HepG2 (cell line): ENCODE data around the gene CYSRT1. TPM values are rescaled to one million over a fixed set of nuclear protein-coding genes. Genes with fewer than 3 reads are reported as not detected.

Experiments
- CAMTA2 ChIP-seq: sonication (generic); formaldehyde crosslinking; IDR thresholded peaks from 2 replicates; pipeline ENCODE4 v1.4.0; 2020; ENCODE audit warnings: mild to moderate bottlenecking, missing genetic modification reagents, borderline replicate concordance
- HMG20A ChIP-seq: IDR thresholded peaks from 2 replicates; pipeline ENCODE4 v1.6.1; 2016; ENCODE audit warnings: borderline replicate concordance
- NFYB ChIP-seq: sonication (generic); formaldehyde crosslinking; IDR thresholded peaks from 2 replicates; pipeline ENCODE4 v1.4.0; 2020; ENCODE audit warnings: missing genetic modification reagents
- NR3C1 ChIP-seq: sonication (generic); formaldehyde crosslinking; IDR thresholded peaks from 2 replicates; pipeline ENCODE4 v1.4.0; 2020; ENCODE audit warnings: missing genetic modification reagents
- RBFOX2 ChIP-seq: fragments of 200-400 bp; formaldehyde crosslinking; IDR thresholded peaks from 2 replicates; pipeline ENCODE4 v1.6.1; 2017; ENCODE audit warnings: low read depth, mild to moderate bottlenecking, low read length
- REPIN1 ChIP-seq: sonication (generic); formaldehyde crosslinking; IDR thresholded peaks from 2 replicates; pipeline ENCODE4 v1.8.0; 2022; ENCODE audit warnings: missing genetic modification reagents, low read depth, mild to moderate bottlenecking, borderline replicate concordance
- SALL1 ChIP-seq: sonication (generic); formaldehyde crosslinking; IDR thresholded peaks from 2 replicates; pipeline ENCODE4 v1.8.0; 2022; ENCODE audit warnings: mild to moderate bottlenecking, missing genetic modification reagents
- SMAD3 ChIP-seq: sonication (generic); formaldehyde crosslinking; IDR thresholded peaks from 2 replicates; pipeline ENCODE4 v1.4.0; 2020; ENCODE audit warnings: missing genetic modification reagents
- TMF1 ChIP-seq: sonication (generic); formaldehyde crosslinking; IDR thresholded peaks from 2 replicates; pipeline ENCODE4 v1.8.1; 2022; ENCODE audit warnings: low read depth, missing genetic modification reagents
- ZBTB42 ChIP-seq: sonication (generic); formaldehyde crosslinking; IDR thresholded peaks from 2 replicates; pipeline ENCODE4 v1.5.0; 2020; ENCODE audit warnings: mild to moderate bottlenecking, missing genetic modification reagents
- ZFP37 ChIP-seq: sonication (generic); formaldehyde crosslinking; IDR thresholded peaks from 2 replicates; pipeline ENCODE4 v1.4.0; 2020; ENCODE audit warnings: missing genetic modification reagents, borderline replicate concordance
- ZMYM4 ChIP-seq: sonication (generic); formaldehyde crosslinking; IDR thresholded peaks from 2 replicates; pipeline ENCODE4 v1.8.1; 2023; ENCODE audit warnings: mild to moderate bottlenecking, missing genetic modification reagents
- ZNF225 ChIP-seq: sonication (generic); formaldehyde crosslinking; IDR thresholded peaks from 2 replicates; pipeline ENCODE4 v1.4.0; 2020; ENCODE audit warnings: mild to moderate bottlenecking, missing genetic modification reagents
- ZNF563 ChIP-seq: sonication (generic); formaldehyde crosslinking; IDR thresholded peaks from 2 replicates; pipeline ENCODE4 v1.8.0; 2022; ENCODE audit warnings: mild to moderate bottlenecking, moderate library complexity, missing genetic modification reagents
- ZNF672 ChIP-seq: sonication (generic); formaldehyde crosslinking; IDR thresholded peaks from 2 replicates; pipeline ENCODE4 v1.8.1; 2022; ENCODE audit warnings: missing genetic modification reagents
- ZNF839 ChIP-seq: sonication (generic); formaldehyde crosslinking; IDR thresholded peaks from 2 replicates; pipeline ENCODE4 v1.4.0; 2020; ENCODE audit warnings: missing genetic modification reagents, mild to moderate bottlenecking, borderline replicate concordance
- polyA plus RNA-seq, 8 experiments: library from polyadenylated mRNA; depleted of rRNA in 3 of 8; stranded (reverse) in 7 of 8; unstranded in 1 of 8; fragments of >200 nt; fragmentation: Illumina TruSeq in 4 of 8; extraction: Trizol in 4 of 8; gene quantifications; 2 replicates each; pipeline versions ENCODE4 v1.2.1 to v1.2.3, GENCODE V29; 2011 to 2016; ENCODE audit warnings: low read depth in 4 of 8, missing spikeins in 1 of 8, mixed read lengths in 1 of 8; ENCODE audit not compliant: insufficient read depth in 1 of 8
- total RNA-seq, 5 experiments: library from RNA; depleted of rRNA; stranded (reverse); fragments of >200 nt; fragmentation: Illumina TruSeq; extraction: Trizol; gene quantifications; 2 replicates each; pipeline ENCODE4 v1.2.3, GENCODE V29; 2016; ENCODE audit warnings: low read depth in 1 of 5
- TF ChIP-seq, protein P1 (sequence below): sonication (generic); formaldehyde crosslinking; IDR thresholded peaks from 2 replicates; pipeline ENCODE4 v1.5.1; 2020; ENCODE audit warnings: mild to moderate bottlenecking, missing genetic modification reagents, moderate library complexity
- TF ChIP-seq, protein P2 (sequence below): sonication (generic); formaldehyde crosslinking; IDR thresholded peaks from 2 replicates; pipeline ENCODE4 v1.8.0; 2023; ENCODE audit warnings: mild to moderate bottlenecking, missing genetic modification reagents
- TF ChIP-seq, protein P3 (sequence below): sonication (generic); formaldehyde crosslinking; IDR thresholded peaks from 2 replicates; pipeline ENCODE4 v1.5.0; 2020; ENCODE audit warnings: mild to moderate bottlenecking, missing genetic modification reagents, moderate library complexity

CYSRT1 gene
- total and polyA plus RNA-seq, 2 of the 13 experiments (the other 11 are each of a cell fraction or from before 2014, with no cell fraction given) = 1.5 to 2.1 TPM

DNA sequence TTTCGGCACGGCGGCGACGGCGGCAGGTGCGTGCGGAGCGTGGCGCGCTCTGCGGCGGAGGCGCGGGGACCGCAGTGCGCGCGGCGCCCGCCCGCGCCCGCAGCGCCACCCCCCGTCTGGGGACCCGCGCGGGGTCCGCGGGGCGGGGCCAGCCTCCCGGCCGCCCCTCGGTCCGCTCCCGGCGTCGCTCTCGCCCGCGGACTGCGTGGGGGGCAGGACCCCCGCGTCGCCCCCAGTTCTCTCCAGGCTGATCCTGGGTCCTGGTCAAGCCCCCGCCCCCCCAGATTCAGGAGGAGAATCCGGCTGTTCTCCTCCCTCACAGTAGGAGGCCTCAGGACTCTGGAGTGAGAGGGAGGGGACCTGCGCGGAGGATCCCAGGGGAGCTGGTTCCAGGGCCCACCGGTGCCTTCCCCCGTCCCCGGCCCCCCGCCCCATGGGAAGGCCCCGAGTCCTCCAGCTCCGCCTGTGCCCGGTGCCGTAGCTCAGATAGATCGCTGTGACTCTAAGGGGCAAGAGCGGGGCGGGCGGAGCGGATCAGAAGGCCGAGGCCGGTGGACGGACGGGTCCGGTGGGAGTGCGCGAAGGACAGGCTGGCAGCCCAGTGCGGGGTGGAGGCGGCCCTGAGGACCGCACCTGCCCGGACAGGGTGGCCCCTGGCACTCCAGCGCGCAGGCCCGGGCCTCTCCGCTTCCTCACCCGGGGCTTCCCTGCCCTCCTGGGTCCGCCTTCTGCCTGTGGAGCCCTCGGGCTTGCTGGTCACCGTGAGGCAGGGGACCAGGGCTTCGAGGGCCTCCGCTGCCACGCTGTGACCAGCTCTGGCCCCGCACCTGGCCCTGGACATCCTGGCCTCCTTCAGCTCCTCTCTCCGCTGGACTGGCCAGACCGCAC lies 2.5 kb upstream of the CYSRT1 start, which contains the start of gene RNF208 (continued):
- 0 out of 2 replicates have a peak, but pooled peaks have one; percentile 72 for TF ChIP-seq ZNF225
- TF ChIP-seq SMAD3 (CRISPR knock-in tag) = no peak
- 0 out of 2 replicates have a peak, but pooled peaks have one; percentile 24 for TF ChIP-seq ZNF839 (CRISPR knock-in tag)
- peak; percentile 56; the same call in 1 of the 2 replicates for TF ChIP-seq ZMYM4 (CRISPR knock-in tag)
- no peak; the same call in 1 of the 2 replicates for TF ChIP-seq ZBTB42 (CRISPR knock-in tag)
- 0 out of 2 replicates have a peak, but pooled peaks have one; percentile 17 for TF ChIP-seq NFYB (CRISPR knock-in tag)
- TF ChIP-seq ZNF563 (CRISPR knock-in tag) = peak; percentile 62; the same call in 1 of the 2 replicates
- 0 out of 2 replicates have a peak, but pooled peaks have one; percentile 29 for TF ChIP-seq REPIN1 (CRISPR knock-in tag)
- 0 out of 2 replicates have a peak, but pooled peaks have one; percentile 28 for TF ChIP-seq TMF1 (CRISPR knock-in tag)
- TF ChIP-seq, protein P1, sequence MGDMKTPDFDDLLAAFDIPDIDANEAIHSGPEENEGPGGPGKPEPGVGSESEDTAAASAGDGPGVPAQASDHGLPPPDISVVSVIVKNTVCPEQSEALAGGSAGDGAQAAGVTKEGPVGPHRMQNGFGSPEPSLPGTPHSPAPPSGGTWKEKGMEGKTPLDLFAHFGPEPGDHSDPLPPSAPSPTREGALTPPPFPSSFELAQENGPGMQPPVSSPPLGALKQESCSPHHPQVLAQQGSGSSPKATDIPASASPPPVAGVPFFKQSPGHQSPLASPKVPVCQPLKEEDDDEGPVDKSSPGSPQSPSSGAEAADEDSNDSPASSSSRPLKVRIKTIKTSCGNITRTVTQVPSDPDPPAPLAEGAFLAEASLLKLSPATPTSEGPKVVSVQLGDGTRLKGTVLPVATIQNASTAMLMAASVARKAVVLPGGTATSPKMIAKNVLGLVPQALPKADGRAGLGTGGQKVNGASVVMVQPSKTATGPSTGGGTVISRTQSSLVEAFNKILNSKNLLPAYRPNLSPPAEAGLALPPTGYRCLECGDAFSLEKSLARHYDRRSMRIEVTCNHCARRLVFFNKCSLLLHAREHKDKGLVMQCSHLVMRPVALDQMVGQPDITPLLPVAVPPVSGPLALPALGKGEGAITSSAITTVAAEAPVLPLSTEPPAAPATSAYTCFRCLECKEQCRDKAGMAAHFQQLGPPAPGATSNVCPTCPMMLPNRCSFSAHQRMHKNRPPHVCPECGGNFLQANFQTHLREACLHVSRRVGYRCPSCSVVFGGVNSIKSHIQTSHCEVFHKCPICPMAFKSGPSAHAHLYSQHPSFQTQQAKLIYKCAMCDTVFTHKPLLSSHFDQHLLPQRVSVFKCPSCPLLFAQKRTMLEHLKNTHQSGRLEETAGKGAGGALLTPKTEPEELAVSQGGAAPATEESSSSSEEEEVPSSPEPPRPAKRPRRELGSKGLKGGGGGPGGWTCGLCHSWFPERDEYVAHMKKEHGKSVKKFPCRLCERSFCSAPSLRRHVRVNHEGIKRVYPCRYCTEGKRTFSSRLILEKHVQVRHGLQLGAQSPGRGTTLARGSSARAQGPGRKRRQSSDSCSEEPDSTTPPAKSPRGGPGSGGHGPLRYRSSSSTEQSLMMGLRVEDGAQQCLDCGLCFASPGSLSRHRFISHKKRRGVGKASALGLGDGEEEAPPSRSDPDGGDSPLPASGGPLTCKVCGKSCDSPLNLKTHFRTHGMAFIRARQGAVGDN (CRISPR knock-in tag) = peak; percentile 78; the same call in 1 of the 2 replicates
- TF ChIP-seq, protein P2, sequence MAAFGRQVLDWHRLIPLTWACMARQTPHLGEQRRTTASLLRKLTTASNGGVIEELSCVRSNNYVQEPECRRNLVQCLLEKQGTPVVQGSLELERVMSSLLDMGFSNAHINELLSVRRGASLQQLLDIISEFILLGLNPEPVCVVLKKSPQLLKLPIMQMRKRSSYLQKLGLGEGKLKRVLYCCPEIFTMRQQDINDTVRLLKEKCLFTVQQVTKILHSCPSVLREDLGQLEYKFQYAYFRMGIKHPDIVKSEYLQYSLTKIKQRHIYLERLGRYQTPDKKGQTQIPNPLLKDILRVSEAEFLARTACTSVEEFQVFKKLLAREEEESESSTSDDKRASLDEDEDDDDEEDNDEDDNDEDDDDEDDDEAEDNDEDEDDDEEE = peak; percentile 57; the same call in 1 of the 2 replicates
- TF ChIP-seq CAMTA2 = 0 out of 2 replicates have a peak, but pooled peaks have one; percentile 52
- no peak for TF ChIP-seq ZFP37 (CRISPR knock-in tag)
- no peak for TF ChIP-seq HMG20A (CRISPR knock-in tag)
- TF ChIP-seq SALL1 (CRISPR knock-in tag) = 0 out of 2 replicates have a peak, but pooled peaks have one; percentile 0
- TF ChIP-seq RBFOX2 = peak; percentile 60
- TF ChIP-seq, protein P3, sequence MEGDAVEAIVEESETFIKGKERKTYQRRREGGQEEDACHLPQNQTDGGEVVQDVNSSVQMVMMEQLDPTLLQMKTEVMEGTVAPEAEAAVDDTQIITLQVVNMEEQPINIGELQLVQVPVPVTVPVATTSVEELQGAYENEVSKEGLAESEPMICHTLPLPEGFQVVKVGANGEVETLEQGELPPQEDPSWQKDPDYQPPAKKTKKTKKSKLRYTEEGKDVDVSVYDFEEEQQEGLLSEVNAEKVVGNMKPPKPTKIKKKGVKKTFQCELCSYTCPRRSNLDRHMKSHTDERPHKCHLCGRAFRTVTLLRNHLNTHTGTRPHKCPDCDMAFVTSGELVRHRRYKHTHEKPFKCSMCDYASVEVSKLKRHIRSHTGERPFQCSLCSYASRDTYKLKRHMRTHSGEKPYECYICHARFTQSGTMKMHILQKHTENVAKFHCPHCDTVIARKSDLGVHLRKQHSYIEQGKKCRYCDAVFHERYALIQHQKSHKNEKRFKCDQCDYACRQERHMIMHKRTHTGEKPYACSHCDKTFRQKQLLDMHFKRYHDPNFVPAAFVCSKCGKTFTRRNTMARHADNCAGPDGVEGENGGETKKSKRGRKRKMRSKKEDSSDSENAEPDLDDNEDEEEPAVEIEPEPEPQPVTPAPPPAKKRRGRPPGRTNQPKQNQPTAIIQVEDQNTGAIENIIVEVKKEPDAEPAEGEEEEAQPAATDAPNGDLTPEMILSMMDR = peak; percentile 11; the same call in 1 of the 2 replicates
- TF ChIP-seq NR3C1 (CRISPR knock-in tag) = no peak
- TF ChIP-seq ZNF672 (CRISPR knock-in tag) = 0 out of 2 replicates have a peak, but pooled peaks have one; percentile 43
